ENCODE data around the gene NOD1. TPM values are rescaled to one million over a fixed set of nuclear protein-coding genes. Genes with fewer than 3 reads are reported as not detected.

The NOD1 gene
- total RNA-seq, 2 experiments from 2014 or later, result 12.8 to 14.0 TPM

DNA sequence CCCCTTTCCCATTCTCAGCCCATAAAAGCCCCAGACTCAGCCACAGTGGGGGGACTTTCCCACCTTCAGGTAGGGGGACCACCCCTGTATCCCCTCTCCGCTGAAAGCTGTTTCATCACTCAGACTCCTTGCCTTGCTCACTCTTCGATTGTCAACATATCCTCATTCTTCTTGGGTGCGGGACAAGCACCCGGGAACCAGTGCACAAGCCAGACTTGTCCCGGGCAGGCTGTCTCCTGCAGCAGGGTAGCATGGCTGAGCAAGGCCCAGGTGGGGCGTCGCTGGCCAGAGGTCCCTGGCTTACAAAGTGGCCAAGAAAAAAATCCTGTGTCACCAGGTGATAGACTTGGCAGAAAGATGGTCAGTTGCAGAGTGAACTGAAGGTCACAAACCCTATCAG lies 64.7 kb downstream of the NOD1 start:
- Mint-ChIP-seq H3K4me3 (no peak overlapping the region), H3K36me3 (no peaks in the 10 kb centered on the region), H3K27ac (no peak overlapping the region), H3K27me3 (no peaks in the 10 kb centered on the region), H3K4me1 (ENCODE audit: low read depth) (no peaks in the 10 kb centered on the region), H3K9me3 (peaks cover 7% of the 10 kb centered on the region)
- intact Hi-C loops (cut with micrococcal nuclease), result loop anchor here (1.0 to 10.0 kb wide), 3 partner anchors 59 to 252 kb away; no protein-coding TSS in a partner anchor
- DNase-seq, result no peak
- POLR2A ChIA-PET, result no interaction called here
- CTCF ChIA-PET, result interaction anchor here (0.8 to 5.2 kb wide), 3 partner anchors 52 to 254 kb away, joined by 3 to 39 read pairs (median 7); no protein-coding TSS in a partner anchor

- intact Hi-C loops (cut with micrococcal nuclease), result loop anchor here (1.0 to 10.0 kb wide), 3 partner anchors 58 to 251 kb away; no protein-coding TSS in a partner anchor
- Mint-ChIP-seq H3K27ac (no peak overlapping the region), H3K4me1 (ENCODE audit: low read depth) (no peaks in the 10 kb centered on the region), H3K27me3 (no peaks in the 10 kb centered on the region), H3K36me3 (no peaks in the 10 kb centered on the region), H3K4me3 (no peak overlapping the region), H3K9me3 (peaks cover 7% of the 10 kb centered on the region)
- POLR2A ChIA-PET, result no interaction called here
- CTCF ChIA-PET, result interaction anchor here (0.7 to 5.2 kb wide), 6 partner anchors 51 to 253 kb away, joined by 3 to 39 read pairs (median 3); no protein-coding TSS in a partner anchor
- DNase-seq, result no peak
Measured at GRCh38 chr7:30412782-30413504, 65.6 kb downstream of the NOD1 start.

- intact Hi-C loops (cut with micrococcal nuclease), result loop anchor here (5.0 to 10.0 kb wide), 2 partner anchors 57 to 250 kb away; no protein-coding TSS in a partner anchor
- DNase-seq, result no peak
- no peaks in the 10 kb centered on the region for H3K4me1 Mint-ChIP-seq (ENCODE audit: low read depth)
- no peak overlapping the region for H3K27ac Mint-ChIP-seq
- H3K27me3 Mint-ChIP-seq, result no peaks in the 10 kb centered on the region
- H3K9me3 Mint-ChIP-seq, result peaks cover 7% of the 10 kb centered on the region
- CTCF ChIA-PET, result interaction anchor here (1.1 to 5.2 kb wide), 3 partner anchors 122 to 252 kb away, joined by 3 to 39 read pairs (median 7); no protein-coding TSS in a partner anchor
- no peak overlapping the region for H3K4me3 Mint-ChIP-seq
- POLR2A ChIA-PET, result no interaction called here
- H3K36me3 Mint-ChIP-seq, result no peaks in the 10 kb centered on the region
Measured at GRCh38 chr7:30411897-30412296, 66.7 kb downstream of the NOD1 start.

GRCh38 chr7:30411173-30411572 lies 67.4 kb downstream of the NOD1 start:
- intact Hi-C loops (cut with micrococcal nuclease), result loop anchor here (5.0 to 10.0 kb wide), 2 partner anchors 56 to 249 kb away; no protein-coding TSS in a partner anchor
- no peaks in the 10 kb centered on the region for H3K4me1 Mint-ChIP-seq (ENCODE audit: low read depth)
- no peak for DNase-seq
- no peak overlapping the region for H3K4me3 Mint-ChIP-seq
- ChIA-PET POLR2A (no interaction called here), CTCF (interaction anchor here (1.1 to 5.2 kb wide), 3 partner anchors 121 to 252 kb away, joined by 3 to 39 read pairs (median 7); no protein-coding TSS in a partner anchor)
- H3K9me3 Mint-ChIP-seq, result peaks cover 7% of the 10 kb centered on the region
- no peaks in the 10 kb centered on the region for H3K36me3 Mint-ChIP-seq
- H3K27me3 Mint-ChIP-seq, result no peaks in the 10 kb centered on the region
- H3K27ac Mint-ChIP-seq, result no peak overlapping the region

- no peak overlapping the region for H3K4me3 Mint-ChIP-seq
- no peaks in the 10 kb centered on the region for H3K27me3 Mint-ChIP-seq
- H3K27ac Mint-ChIP-seq, result no peak overlapping the region
Measured at GRCh38 chr7:30406664-30407425, 71.7 kb downstream of the NOD1 start.

GRCh38 chr7:30405179-30405578 lies 73.4 kb downstream of the NOD1 start:
- H3K4me1 Mint-ChIP-seq (ENCODE audit: low read depth), result peaks cover 5% of the 10 kb centered on the region
- no peak overlapping the region for H3K4me3 Mint-ChIP-seq
- no peaks in the 10 kb centered on the region for H3K27me3 Mint-ChIP-seq
- ChIA-PET CTCF (no interaction called here), POLR2A (no interaction called here)
- no peak overlapping the region for H3K27ac Mint-ChIP-seq
- H3K9me3 Mint-ChIP-seq, result no peaks in the 10 kb centered on the region
- peaks cover 4% of the 10 kb centered on the region for H3K36me3 Mint-ChIP-seq
- intact Hi-C loops (cut with micrococcal nuclease), result no loop called here
- DNase-seq, result no peak

More at GRCh38 chr7:30406664-30407425, 71.7 kb downstream of the NOD1 start:
- no peaks in the 10 kb centered on the region for H3K9me3 Mint-ChIP-seq
- CTCF ChIA-PET, result interaction anchor here (1.2 to 1.4 kb wide), 2 partner anchors 131 to 135 kb away, joined by 3 to 7 read pairs; no protein-coding TSS in a partner anchor
- POLR2A ChIA-PET, result no interaction called here
- H3K36me3 Mint-ChIP-seq, result peaks cover 4% of the 10 kb centered on the region
- no peak for DNase-seq
- intact Hi-C loops (cut with micrococcal nuclease), result no loop called here
- peaks cover under 1% of the 10 kb centered on the region for H3K4me1 Mint-ChIP-seq (ENCODE audit: low read depth)

DNA sequence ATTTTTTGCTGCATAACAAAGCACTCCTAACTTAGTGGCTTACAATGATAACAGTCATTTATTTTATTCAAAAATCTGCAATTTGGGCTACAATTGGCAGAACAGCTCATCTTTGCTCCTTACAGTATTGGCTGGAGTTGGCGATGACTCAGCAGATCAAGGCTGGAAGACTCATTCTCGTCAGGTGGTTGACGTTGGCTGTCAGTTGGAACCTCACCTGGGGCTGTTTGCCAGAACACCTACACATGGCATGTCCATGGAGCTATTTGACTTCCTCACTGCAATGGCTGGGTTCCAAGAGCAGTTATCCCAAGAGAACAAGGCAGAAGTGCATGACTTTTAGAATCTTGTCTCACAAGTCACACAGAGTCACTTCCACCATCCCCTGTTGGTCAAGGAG lies 75.1 kb downstream of the NOD1 start:
- DNase-seq, result no peak
- CTCF ChIA-PET, result no interaction called here
- Mint-ChIP-seq H3K9me3 (no peaks in the 10 kb centered on the region), H3K4me1 (ENCODE audit: low read depth) (peaks cover 5% of the 10 kb centered on the region), H3K27me3 (no peaks in the 10 kb centered on the region), H3K27ac (no peak overlapping the region), H3K36me3 (peaks cover 4% of the 10 kb centered on the region), H3K4me3 (no peak overlapping the region)
- POLR2A ChIA-PET, result no interaction called here
- intact Hi-C loops (cut with micrococcal nuclease), result no loop called here

DNA sequence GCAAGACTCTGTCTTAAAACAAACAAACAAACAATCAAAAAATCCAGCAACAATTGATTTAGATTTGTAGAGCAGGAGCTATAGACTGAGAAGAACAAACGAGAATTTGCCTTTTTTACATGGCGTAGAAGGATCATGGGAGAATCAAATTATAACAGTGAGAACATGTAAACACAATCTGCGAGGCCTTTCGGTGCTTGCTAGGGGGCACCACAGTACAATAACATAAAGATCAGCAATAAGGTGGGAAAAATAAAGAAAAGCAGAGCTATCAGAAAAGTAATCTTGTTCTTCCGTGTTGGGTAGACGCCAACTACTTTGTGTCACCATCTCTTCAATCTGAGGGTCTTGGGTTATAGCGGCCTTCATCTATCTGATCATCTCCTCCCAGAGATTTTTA lies 82.2 kb downstream of the NOD1 start:
- DNase-seq, result no peak
- H3K4me1 Mint-ChIP-seq (ENCODE audit: low read depth), result no peaks in the 10 kb centered on the region
- POLR2A ChIA-PET, result no interaction called here

GRCh38 chr7:30395676-30396075 lies 82.9 kb downstream of the NOD1 start:
- no peaks in the 10 kb centered on the region for H3K27me3 Mint-ChIP-seq
- no peak overlapping the region for H3K4me3 Mint-ChIP-seq
- no peaks in the 10 kb centered on the region for H3K4me1 Mint-ChIP-seq (ENCODE audit: low read depth)
- CTCF ChIA-PET, result no interaction called here
- no peak for DNase-seq
- no peaks in the 10 kb centered on the region for H3K36me3 Mint-ChIP-seq
- no peak overlapping the region for H3K27ac Mint-ChIP-seq
- POLR2A ChIA-PET, result no interaction called here
- H3K9me3 Mint-ChIP-seq, result no peaks in the 10 kb centered on the region
- intact Hi-C loops (cut with micrococcal nuclease), result no loop called here

More for the DNA sequence above, 82.2 kb downstream of the NOD1 start:
- no peaks in the 10 kb centered on the region for H3K36me3 Mint-ChIP-seq
- intact Hi-C loops (cut with micrococcal nuclease), result no loop called here
- no peak overlapping the region for H3K4me3 Mint-ChIP-seq
- no peak overlapping the region for H3K27ac Mint-ChIP-seq
- CTCF ChIA-PET, result no interaction called here
- H3K9me3 Mint-ChIP-seq, result no peaks in the 10 kb centered on the region
- H3K27me3 Mint-ChIP-seq, result no peaks in the 10 kb centered on the region

GRCh38 chr7:30391806-30392205 lies 86.8 kb downstream of the NOD1 start:
- H3K27me3 Mint-ChIP-seq, result no peaks in the 10 kb centered on the region
- intact Hi-C loops (cut with micrococcal nuclease), result no loop called here
- no peak for DNase-seq
- no peaks in the 10 kb centered on the region for H3K4me1 Mint-ChIP-seq (ENCODE audit: low read depth)
- no peak overlapping the region for H3K27ac Mint-ChIP-seq
- CTCF ChIA-PET, result no interaction called here
- POLR2A ChIA-PET, result interaction anchor here (1.0 kb wide), 1 partner anchor 31 kb away, joined by 3 read pairs; no protein-coding TSS in a partner anchor
- H3K36me3 Mint-ChIP-seq, result no peaks in the 10 kb centered on the region
- no peak overlapping the region for H3K4me3 Mint-ChIP-seq
- no peaks in the 10 kb centered on the region for H3K9me3 Mint-ChIP-seq

DNA sequence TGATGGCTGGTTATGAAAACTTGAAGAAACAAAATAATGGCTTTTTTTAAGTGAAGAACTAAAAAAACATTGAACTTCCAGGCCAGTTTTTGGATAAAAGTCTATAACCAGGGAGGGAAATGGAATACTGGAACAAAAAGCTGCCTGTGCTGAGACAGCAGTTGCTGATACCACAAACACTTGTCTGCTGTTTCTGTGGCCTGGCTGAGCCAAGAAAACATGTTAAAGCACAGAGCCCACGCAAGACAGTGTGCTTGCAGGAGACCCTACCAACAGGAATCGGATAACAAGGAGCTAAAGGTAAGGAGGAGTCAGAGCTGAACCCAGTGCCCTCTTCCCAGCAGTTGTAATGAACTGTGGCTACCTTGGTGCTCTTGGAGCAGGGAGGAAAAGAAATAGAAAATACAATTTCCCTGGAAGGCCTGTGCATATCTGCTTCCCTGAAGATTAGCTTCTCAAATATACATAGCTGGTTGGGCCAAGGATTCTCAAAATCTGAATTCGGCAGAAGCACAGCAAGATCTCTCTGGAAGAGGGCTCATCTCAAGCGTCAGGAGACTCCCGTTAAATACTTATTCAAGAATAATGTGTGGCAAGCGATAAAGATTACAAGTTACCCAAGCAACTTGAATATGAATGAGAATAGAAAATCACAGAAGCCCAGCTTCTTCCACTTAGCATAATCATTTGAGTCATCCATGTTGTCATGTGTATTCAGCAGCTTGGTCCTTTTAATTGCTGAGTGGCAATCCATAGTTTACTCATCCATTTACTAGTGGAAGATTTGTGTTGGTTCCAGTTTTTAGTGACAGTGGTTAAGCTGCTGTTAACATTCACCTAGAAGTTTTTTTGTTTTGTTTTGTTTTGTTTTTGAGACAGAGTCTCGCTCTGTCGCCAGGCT lies 87.6 kb downstream of the NOD1 start:
- Mint-ChIP-seq H3K27me3 (no peaks in the 10 kb centered on the region), H3K4me3 (no peak overlapping the region), H3K27ac (no peak overlapping the region), H3K36me3 (no peaks in the 10 kb centered on the region), H3K9me3 (no peaks in the 10 kb centered on the region), H3K4me1 (ENCODE audit: low read depth) (no peaks in the 10 kb centered on the region)
- ChIA-PET CTCF (no interaction called here), POLR2A (interaction anchor here (1.0 kb wide), 1 partner anchor 32 kb away, joined by 3 read pairs; no protein-coding TSS in a partner anchor)
- intact Hi-C loops (cut with micrococcal nuclease), result no loop called here
- no peak for DNase-seq

Data from activated CD4-positive, alpha-beta memory T cell treated with anti-CD3 and anti-CD28 coated beads for 36 hours (primary cell).